OCI-LY7 (cell line): ENCODE measurements around the gene LMNTD2.

Experiments
- EZH2phosphoT487 ChIP-seq: fragments of 200-600 bp; sonication (generic); IDR thresholded peaks from 2 replicates; pipeline ENCODE4 v1.6.1; 2018; ENCODE audit warnings: low read depth, borderline replicate concordance, mild to moderate bottlenecking, mixed run types, antibody characterized with exemption, low read length, moderate library complexity, mixed read lengths
- TF ChIP-seq, protein P1 (sequence below): fragments of 200-600 bp; sonication (generic); conservative IDR thresholded peaks from 2 replicates; pipeline ENCODE4 v1.5.1; 2014; ENCODE audit warnings: mild to moderate bottlenecking, antibody characterized with exemption, low read length, moderate library complexity, mixed read lengths

GRCh38 chr11:559712-560304 lies 730 bp downstream of the LMNTD2 start:
- TF ChIP-seq, protein P1, sequence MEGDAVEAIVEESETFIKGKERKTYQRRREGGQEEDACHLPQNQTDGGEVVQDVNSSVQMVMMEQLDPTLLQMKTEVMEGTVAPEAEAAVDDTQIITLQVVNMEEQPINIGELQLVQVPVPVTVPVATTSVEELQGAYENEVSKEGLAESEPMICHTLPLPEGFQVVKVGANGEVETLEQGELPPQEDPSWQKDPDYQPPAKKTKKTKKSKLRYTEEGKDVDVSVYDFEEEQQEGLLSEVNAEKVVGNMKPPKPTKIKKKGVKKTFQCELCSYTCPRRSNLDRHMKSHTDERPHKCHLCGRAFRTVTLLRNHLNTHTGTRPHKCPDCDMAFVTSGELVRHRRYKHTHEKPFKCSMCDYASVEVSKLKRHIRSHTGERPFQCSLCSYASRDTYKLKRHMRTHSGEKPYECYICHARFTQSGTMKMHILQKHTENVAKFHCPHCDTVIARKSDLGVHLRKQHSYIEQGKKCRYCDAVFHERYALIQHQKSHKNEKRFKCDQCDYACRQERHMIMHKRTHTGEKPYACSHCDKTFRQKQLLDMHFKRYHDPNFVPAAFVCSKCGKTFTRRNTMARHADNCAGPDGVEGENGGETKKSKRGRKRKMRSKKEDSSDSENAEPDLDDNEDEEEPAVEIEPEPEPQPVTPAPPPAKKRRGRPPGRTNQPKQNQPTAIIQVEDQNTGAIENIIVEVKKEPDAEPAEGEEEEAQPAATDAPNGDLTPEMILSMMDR = no peak
- no peak for TF ChIP-seq EZH2phosphoT487
